SHP77 treated with DMSO at 0.1 percent for 48 hours (cell line): ENCODE data around the gene MRPL20.
"Not testable (repeated sequence)": the region's sequence is repeated elsewhere in the genome, so short reads cannot be mapped to it uniquely, and the experiment has no call there.

Experiments used
- DNase-seq: peaks from one replicate; lab custom pipeline; 2025; lab: John Stamatoyannopoulos, UW

Gene MRPL20

GRCh38 chr1:1437033-1437903 is 30.2 kb upstream of the MRPL20 start:
- no peak for DNase-seq

GRCh38 chr1:1436630-1437032 is 29.5 kb upstream of the MRPL20 start:
- DNase-seq = no peak

- DNase-seq = no peak
Measured at GRCh38 chr1:1435911-1436629, 29.0 kb upstream of the MRPL20 start.

- DNase-seq = no peak
Measured at GRCh38 chr1:1435106-1435903, 28.2 kb upstream of the MRPL20 start, which contains the start of gene VWA1. Gene VWA1, plus strand, starts transcription at chr1:1435690. Its CDS starts 59 bp downstream, at chr1:1435749.

DNA sequence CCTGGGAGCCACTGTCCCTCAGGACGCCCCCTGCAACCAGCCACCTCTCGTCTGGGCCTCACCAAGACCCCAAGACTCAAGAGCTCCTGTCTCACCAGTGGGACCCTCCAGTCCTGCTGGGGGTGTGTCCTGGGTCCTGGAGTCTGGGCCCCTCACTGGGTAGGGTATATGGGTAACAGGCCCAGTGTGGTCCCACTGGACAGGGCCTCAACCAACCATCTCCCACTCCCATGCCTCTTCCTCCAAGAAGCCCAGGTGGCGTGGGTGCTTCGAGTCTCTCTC is 27.7 kb upstream of the MRPL20 start:
- no peak for DNase-seq

GRCh38 chr1:1434131-1434823 is 27.2 kb upstream of the MRPL20 start:
- DNase-seq = no peak

- no peak for DNase-seq
Measured at GRCh38 chr1:1433804-1434130, 26.7 kb upstream of the MRPL20 start.

- peak; percentile 70 for DNase-seq
Measured at GRCh38 chr1:1432951-1433803, 26.1 kb upstream of the MRPL20 start.

GRCh38 chr1:1432274-1432950 is 25.3 kb upstream of the MRPL20 start:
- DNase-seq = no peak

GRCh38 chr1:1431845-1432273 is 24.8 kb upstream of the MRPL20 start:
- DNase-seq = no peak

- DNase-seq = no peak
Measured at GRCh38 chr1:1430992-1431844, 24.1 kb upstream of the MRPL20 start.

- no peak for DNase-seq
Measured at GRCh38 chr1:1430114-1430982, 23.3 kb upstream of the MRPL20 start.

DNA sequence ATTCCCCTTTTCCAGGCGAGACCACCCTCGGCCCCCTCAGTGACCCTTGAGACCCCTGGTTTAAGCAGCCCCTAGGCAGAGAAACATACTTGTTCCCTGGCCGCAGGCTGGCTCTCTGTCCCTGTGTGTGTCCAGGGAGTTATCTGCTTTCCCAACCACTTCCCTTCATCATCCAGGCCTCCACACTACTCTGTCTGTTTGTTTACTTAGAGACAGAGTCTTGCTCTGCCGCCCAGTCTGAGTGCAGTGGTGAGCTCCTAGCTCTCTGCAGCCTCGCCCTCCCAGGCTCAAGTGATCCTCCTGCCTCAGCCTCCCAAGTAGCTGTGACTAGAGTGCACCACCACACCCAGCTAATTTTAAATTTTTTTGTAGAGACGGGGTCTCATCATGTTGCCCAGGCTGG is 22.6 kb upstream of the MRPL20 start:
- no peak for DNase-seq

DNA sequence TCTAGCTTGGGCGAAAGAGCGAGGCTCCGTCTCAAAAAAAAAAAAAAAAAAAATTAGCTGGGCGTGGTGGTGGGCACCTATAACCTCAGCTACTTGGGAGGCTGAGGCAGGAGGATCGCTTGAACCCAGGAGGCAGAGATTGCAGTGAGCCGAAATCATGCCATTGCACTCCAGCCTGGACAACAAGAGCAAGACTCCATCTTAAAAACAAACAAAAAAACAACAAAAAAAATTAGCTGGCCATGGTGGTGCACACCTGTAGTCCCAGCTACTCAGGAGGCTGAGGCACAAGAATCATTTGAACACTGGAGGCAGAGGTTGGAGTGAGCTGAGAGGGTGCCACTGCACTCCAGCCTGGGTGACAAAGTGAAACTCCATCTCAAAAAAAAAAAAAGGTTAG is 21.9 kb upstream of the MRPL20 start:
- not testable (repeated sequence) for DNase-seq

DNA sequence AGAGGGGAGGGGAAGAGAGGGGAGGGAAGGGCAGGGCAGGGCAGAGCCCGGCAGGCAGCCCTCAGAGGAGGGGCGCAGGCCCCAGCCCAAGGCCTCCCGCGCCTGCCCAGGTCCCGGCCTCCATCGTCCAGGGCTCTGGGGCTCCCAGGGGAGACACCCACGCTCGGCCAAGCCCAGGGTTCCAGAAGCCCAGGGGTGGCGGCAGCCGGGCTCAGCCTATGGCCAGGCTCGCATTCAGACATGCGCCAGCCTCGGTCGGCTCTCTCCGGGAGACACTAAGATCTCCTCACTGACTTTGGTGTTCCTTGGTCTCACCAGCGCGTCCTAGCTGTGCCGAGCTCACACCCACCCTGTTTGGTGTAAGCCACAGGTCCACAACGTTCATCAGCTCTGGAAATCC is 21.1 kb upstream of the MRPL20 start:
- no peak for DNase-seq

GRCh38 chr1:1427820-1428148 is 20.7 kb upstream of the MRPL20 start:
- no peak for DNase-seq

- DNase-seq = no peak
Measured at GRCh38 chr1:1427106-1427819, 20.2 kb upstream of the MRPL20 start.

- DNase-seq = no peak
Measured at GRCh38 chr1:1426496-1427105, 19.5 kb upstream of the MRPL20 start.
